Neural progenitor cell (in vitro differentiated cells): ENCODE data around the gene CCNG2. TPM values are rescaled to one million over a fixed set of nuclear protein-coding genes. Genes with fewer than 3 reads are reported as not detected.
A peak's percentile ranks its signal among the peaks of the same experiment; 100 is the strongest.

ENCODE experiments used
- DNase-seq: peaks from one replicate; pipeline ENCODE4 v3.0.0-alpha.2; 2016; ENCODE audit warnings: low spot score
- H2AFZ ChIP-seq: fragments of 200-600 bp; sonication (generic); replicated peaks from 2 replicates; pipeline ENCODE4 v1.6.1; 2016; ENCODE audit warnings: antibody characterized with exemption
- H3F3A ChIP-seq: fragments of 200-600 bp; sonication (generic); 2 replicates; pipeline ENCODE4 v1.6.1; 2016; ENCODE audit warnings: antibody characterized with exemption, low read depth
- H3K27ac ChIP-seq: fragments of 200-600 bp; sonication (generic); 2 replicates; pipeline ENCODE4 v1.5.1; 2016; ENCODE audit warnings: mild to moderate bottlenecking
- H3K27me3 ChIP-seq: fragments of 200-600 bp; sonication (generic); 2 replicates; pipeline ENCODE4 v1.6.1; 2016; ENCODE audit warnings: mild to moderate bottlenecking, moderate library complexity
- H3K36me3 ChIP-seq: fragments of 200-600 bp; sonication (generic); 2 replicates; pipeline ENCODE4 v1.5.1; 2016
- H3K4me1 ChIP-seq: fragments of 200-600 bp; sonication (generic); 2 replicates; pipeline ENCODE4 v1.6.1; 2016; ENCODE audit warnings: mixed run types
- H3K4me2 ChIP-seq: fragments of 200-600 bp; sonication (generic); 2 replicates; pipeline ENCODE4 v1.6.1; 2016
- H3K4me3 ChIP-seq: fragments of 200-600 bp; sonication (generic); 2 replicates; pipeline ENCODE4 v1.5.1; 2016
- H3K79me2 ChIP-seq: fragments of 200-600 bp; sonication (generic); 2 replicates; pipeline ENCODE4 v1.6.1; 2016; ENCODE audit warnings: low read depth
- H3K9ac ChIP-seq: fragments of 200-600 bp; sonication (generic); 2 replicates; pipeline ENCODE4 v1.6.1; 2016
- H3K9me3 ChIP-seq: fragments of 200-600 bp; sonication (generic); 2 replicates; pipeline ENCODE4 v1.5.1; 2016; ENCODE audit warnings: low read depth
- H4K20me1 ChIP-seq: fragments of 200-600 bp; sonication (generic); 2 replicates; pipeline ENCODE4 v1.6.1; 2016; ENCODE audit warnings: low read depth
- H3K27ac Mint-ChIP-seq: 3 replicates; pipeline ENCODE4 v1.8.0; 2021; ENCODE audit warnings: mixed read lengths
- H3K27me3 Mint-ChIP-seq: 2 replicates; pipeline ENCODE4 v1.8.0; 2022; ENCODE audit warnings: low read depth, mild to moderate bottlenecking, inconsistent platforms, moderate library complexity, mixed read lengths; ENCODE audit not compliant: insufficient read depth
- H3K36me3 Mint-ChIP-seq: 3 replicates; pipeline ENCODE4 v1.8.0; 2021; ENCODE audit warnings: mixed read lengths
- H3K4me1 Mint-ChIP-seq: 3 replicates; pipeline ENCODE4 v1.8.0; 2021; ENCODE audit warnings: mixed read lengths
- H3K4me3 Mint-ChIP-seq: 3 replicates; pipeline ENCODE4 v1.8.0; 2021; ENCODE audit warnings: mild to moderate bottlenecking, moderate library complexity, mixed read lengths
- H3K9me3 Mint-ChIP-seq: 3 replicates; pipeline ENCODE4 v1.8.0; 2020; ENCODE audit warnings: mixed read lengths
- EZH2 ChIP-seq: fragments of 200-600 bp; sonication (generic); IDR thresholded peaks from 2 replicates; pipeline ENCODE4 v1.6.1; 2017; ENCODE audit warnings: antibody characterized with exemption, mild to moderate bottlenecking, moderate library complexity
- EZH2phosphoT487 ChIP-seq: fragments of 200-600 bp; sonication (generic); IDR thresholded peaks from 2 replicates; pipeline ENCODE4 v1.6.1; 2017; ENCODE audit warnings: antibody characterized with exemption
- total RNA-seq: library from RNA; depleted of rRNA; stranded (reverse); fragments of >200 nt; gene quantifications from 2 replicates; pipeline ENCODE4 v1.2.3, GENCODE V29; 2015; ENCODE audit warnings: low replicate concordance
- TF ChIP-seq, protein P1 (sequence below): fragments of 200-600 bp; sonication (generic); IDR thresholded peaks from 2 replicates; pipeline ENCODE4 v1.5.1; 2017; ENCODE audit warnings: antibody characterized with exemption, mild to moderate bottlenecking

CCNG2 gene
- total RNA-seq, 1 donor from 2014 or later = 366 TPM

DNA sequence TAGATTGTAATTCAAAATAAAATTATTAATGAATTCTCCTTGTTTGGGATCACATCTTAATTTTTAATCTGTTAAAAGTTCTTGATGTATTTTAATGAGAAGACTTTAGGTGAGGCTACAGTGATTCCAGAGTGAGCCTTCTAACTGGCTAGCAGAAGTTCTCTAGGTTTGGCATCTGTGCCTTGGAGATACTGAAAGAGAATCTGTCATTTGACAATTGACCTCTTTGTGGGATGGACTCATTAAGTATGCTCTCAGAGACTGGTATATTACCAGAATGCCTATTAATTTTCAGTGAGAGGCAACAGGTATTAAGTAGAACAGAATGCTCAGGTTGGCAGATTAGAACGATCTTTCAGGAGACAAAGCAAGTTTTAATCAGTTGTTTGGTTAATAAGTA is 10.2 kb downstream of the CCNG2 start:
- TF ChIP-seq EZH2 (no peak), EZH2phosphoT487 (no peak)
- TF ChIP-seq, protein P1, sequence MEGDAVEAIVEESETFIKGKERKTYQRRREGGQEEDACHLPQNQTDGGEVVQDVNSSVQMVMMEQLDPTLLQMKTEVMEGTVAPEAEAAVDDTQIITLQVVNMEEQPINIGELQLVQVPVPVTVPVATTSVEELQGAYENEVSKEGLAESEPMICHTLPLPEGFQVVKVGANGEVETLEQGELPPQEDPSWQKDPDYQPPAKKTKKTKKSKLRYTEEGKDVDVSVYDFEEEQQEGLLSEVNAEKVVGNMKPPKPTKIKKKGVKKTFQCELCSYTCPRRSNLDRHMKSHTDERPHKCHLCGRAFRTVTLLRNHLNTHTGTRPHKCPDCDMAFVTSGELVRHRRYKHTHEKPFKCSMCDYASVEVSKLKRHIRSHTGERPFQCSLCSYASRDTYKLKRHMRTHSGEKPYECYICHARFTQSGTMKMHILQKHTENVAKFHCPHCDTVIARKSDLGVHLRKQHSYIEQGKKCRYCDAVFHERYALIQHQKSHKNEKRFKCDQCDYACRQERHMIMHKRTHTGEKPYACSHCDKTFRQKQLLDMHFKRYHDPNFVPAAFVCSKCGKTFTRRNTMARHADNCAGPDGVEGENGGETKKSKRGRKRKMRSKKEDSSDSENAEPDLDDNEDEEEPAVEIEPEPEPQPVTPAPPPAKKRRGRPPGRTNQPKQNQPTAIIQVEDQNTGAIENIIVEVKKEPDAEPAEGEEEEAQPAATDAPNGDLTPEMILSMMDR = no peak
- H3K4me1 Mint-ChIP-seq = peaks cover 54% of the 10 kb centered on the region
- H2AFZ ChIP-seq = no peak overlapping the region
- no peak for DNase-seq
- H3K36me3 ChIP-seq = peaks cover 51% of the 10 kb centered on the region
- H3K4me2 ChIP-seq = peak overlapping the region; percentile 93
- peaks cover 97% of the 10 kb centered on the region for H3F3A ChIP-seq
- peaks cover 66% of the 10 kb centered on the region for H3K79me2 ChIP-seq
- no peak overlapping the region for H3K27ac Mint-ChIP-seq
- peaks cover 72% of the 10 kb centered on the region for H3K4me1 ChIP-seq
- peaks cover 76% of the 10 kb centered on the region for H4K20me1 ChIP-seq
- H3K9me3 ChIP-seq = no peaks in the 10 kb centered on the region
- H3K9ac ChIP-seq = no peak overlapping the region
- peaks cover 2% of the 10 kb centered on the region for H3K27me3 Mint-ChIP-seq
- no peak overlapping the region for H3K4me3 Mint-ChIP-seq
- H3K27ac ChIP-seq = peak overlapping the region; percentile 90
- H3K4me3 ChIP-seq = peak overlapping the region; percentile 80
- no peaks in the 10 kb centered on the region for H3K27me3 ChIP-seq
- H3K36me3 Mint-ChIP-seq = peaks cover 65% of the 10 kb centered on the region
- H3K9me3 Mint-ChIP-seq = no peaks in the 10 kb centered on the region

DNA sequence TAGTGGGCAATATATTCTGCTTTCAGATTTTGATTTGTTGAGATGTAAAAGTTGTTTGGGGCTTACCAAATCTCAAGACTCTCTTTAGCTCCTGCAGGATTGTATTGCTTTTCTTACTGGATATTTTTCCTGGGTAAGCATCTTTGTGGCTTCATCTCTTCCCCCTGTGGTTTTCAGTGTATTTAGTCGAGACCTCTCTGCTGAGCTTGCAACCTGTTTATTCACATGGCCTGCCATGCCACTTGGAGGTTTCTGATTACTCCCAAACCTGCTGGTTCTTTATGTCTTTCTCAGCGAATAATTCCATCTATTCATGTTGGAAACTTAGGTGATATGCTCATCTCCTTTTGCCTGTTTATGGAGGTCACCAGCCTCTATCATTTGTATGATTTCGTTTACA is 10.9 kb downstream of the CCNG2 start:
- Histone ChIP-seq H3K36me3 (peaks cover 51% of the 10 kb centered on the region), H3K4me3 (peak overlapping the region; percentile 80), H3K4me2 (peak overlapping the region; percentile 93), H3K9ac (no peak overlapping the region), H3F3A (peaks cover 90% of the 10 kb centered on the region), H3K79me2 (peaks cover 59% of the 10 kb centered on the region), H3K27ac (peak overlapping the region; percentile 90), H3K27me3 (no peaks in the 10 kb centered on the region), H4K20me1 (peaks cover 69% of the 10 kb centered on the region), H3K4me1 (peaks cover 67% of the 10 kb centered on the region), H3K9me3 (no peaks in the 10 kb centered on the region), H2AFZ (no peak overlapping the region)
- Mint-ChIP-seq H3K4me3 (no peak overlapping the region), H3K4me1 (peaks cover 51% of the 10 kb centered on the region), H3K27ac (no peak overlapping the region), H3K36me3 (peaks cover 63% of the 10 kb centered on the region), H3K27me3 (peaks cover 2% of the 10 kb centered on the region), H3K9me3 (no peaks in the 10 kb centered on the region)
- DNase-seq = no peak
- TF ChIP-seq EZH2 (no peak), EZH2phosphoT487 (no peak)
- TF ChIP-seq, protein P1 = no peak

DNA sequence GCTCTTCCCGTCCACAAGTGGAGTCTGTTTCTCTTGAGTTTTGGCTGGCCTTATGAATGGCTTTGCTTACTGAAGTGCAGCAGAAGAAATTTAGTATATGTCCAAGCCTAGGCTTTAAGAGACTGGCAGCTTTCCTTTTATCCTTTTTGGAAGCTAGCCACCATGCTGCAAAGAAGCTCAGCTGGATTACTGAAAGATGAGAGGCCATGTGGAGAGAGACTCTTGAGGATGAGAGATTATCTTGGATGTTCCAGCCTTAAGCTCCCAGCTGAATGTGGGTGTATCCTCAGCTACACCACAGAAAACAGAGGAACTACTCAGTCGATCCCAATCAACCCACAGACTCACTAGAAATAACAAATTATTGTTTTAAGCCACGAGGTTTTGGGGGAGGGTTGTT is 12.5 kb downstream of the CCNG2 start:
- H3K4me3 Mint-ChIP-seq = no peak overlapping the region
- no peak overlapping the region for H3K9ac ChIP-seq

More for the DNA sequence above, 12.5 kb downstream of the CCNG2 start:
- peaks cover 43% of the 10 kb centered on the region for H3K79me2 ChIP-seq
- Mint-ChIP-seq H3K27ac (peak overlapping the region; percentile 5), H3K4me1 (peaks cover 53% of the 10 kb centered on the region), H3K9me3 (no peaks in the 10 kb centered on the region), H3K36me3 (peaks cover 51% of the 10 kb centered on the region), H3K27me3 (peaks cover 2% of the 10 kb centered on the region)
- H3K4me1 ChIP-seq = peaks cover 66% of the 10 kb centered on the region
- peaks cover 39% of the 10 kb centered on the region for H3K36me3 ChIP-seq
- H3K9me3 ChIP-seq = no peaks in the 10 kb centered on the region
- TF ChIP-seq, protein P1 = no peak
- TF ChIP-seq EZH2 (no peak), EZH2phosphoT487 (no peak)
- peaks cover 83% of the 10 kb centered on the region for H3F3A ChIP-seq
- peak overlapping the region; percentile 93 for H3K4me2 ChIP-seq
- peak overlapping the region; percentile 90 for H3K27ac ChIP-seq
- H2AFZ ChIP-seq = no peak overlapping the region
- H3K27me3 ChIP-seq = no peaks in the 10 kb centered on the region
- H3K4me3 ChIP-seq = no peak overlapping the region
- H4K20me1 ChIP-seq = peaks cover 53% of the 10 kb centered on the region
- peak; percentile 64 for DNase-seq
